GM18867 (cell line): ENCODE data around the gene CDHR1.

Source experiments
- ATAC-seq: cut with Tn5 transposase; IDR thresholded peaks from one replicate; pipeline ENCODE4 v1.9.1; 2021; ENCODE audit warnings: mild to moderate bottlenecking, moderate library complexity; ENCODE audit not compliant: unreplicated experiment

CDHR1 gene

DNA sequence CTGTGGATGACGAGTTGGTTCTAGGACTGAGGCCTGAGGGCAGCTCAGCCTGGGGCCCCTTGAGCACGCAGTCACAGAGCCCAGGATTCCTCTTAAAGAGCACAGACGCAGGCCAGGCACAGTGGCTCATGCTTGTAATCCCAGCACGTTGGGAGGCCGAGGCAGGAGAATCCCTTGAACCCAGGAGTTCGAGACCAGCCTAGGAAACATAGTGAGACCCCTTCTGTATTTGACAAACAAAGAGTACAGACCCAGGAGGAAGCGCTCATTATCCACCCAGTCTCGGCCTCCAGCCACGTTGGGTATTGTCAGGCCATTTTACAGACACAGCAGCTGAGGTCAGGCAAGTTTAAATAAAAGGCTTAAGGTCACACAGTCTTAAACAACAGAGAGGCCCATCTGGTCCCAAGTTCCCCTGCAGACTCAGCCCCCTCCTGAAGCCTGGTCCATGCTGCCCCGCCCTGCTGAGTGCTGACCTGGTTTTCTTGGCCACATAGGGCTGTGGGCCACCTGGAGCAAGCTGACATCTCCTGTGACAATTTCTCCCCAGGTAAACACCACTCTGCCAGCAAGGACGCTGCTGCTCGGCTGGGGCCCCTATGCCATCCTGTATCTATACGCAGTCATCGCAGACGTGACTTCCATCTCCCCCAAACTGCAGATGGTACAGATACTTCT lies 63.1 kb downstream of the CDHR1 start:
- no peak for ATAC-seq

GRCh38 chr10:84258034-84258695 lies 63.8 kb downstream of the CDHR1 start:
- no peak for ATAC-seq

DNA sequence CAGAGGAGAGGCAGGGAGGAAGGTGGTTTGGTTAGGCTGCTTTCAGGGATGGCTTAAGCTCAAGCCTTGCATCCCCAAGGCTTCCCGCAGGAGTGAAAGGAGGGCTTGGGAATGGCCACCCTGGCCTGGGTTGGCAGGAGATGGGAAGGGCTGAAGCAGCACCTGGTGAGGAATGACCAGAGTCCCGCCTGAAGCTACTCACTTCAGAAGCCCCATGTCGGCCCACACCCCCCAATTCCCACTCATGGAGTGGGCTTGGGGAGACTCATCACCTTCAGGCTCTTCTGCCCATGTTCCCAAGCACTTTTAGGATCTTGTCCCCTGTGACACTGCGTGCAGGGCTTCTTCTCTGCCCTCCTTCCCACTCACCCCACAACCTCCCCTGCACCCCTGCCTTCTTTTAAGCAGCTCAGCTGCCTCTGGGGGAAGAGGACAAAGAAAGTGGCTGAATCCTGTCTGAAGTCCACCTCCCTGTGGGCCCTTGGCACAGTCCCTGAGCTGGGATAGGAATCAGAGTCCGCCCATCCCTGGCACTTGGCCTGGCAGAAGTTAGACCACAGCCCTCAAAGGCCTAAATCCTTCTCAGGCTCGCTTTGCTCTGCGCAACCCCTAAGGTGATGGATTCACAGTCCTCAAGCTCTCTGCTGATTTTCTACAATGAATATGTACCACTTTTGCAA lies 67.0 kb downstream of the CDHR1 start:
- no peak for ATAC-seq

GRCh38 chr10:84262190-84262956 lies 68.0 kb downstream of the CDHR1 start:
- ATAC-seq, result no peak

DNA sequence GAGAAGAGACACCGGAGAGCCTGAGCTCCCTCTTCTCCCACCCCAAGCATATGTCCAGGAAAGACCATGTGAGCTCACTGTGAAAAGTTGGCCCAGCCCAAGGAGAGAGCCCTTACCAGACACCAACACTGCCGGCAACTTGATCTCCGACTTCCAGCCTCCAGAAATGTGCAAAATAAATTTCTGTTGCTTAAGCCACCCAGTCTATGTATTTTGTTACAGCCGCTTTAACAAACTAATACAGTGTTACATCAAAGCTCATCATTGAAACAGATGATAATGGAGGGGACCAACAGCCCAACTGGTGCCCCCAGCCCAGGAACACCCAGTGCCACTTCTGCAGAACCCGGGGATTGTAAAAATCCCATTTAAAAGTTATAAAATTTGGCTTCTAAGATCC lies 69.4 kb downstream of the CDHR1 start:
- ATAC-seq, result no peak

DNA sequence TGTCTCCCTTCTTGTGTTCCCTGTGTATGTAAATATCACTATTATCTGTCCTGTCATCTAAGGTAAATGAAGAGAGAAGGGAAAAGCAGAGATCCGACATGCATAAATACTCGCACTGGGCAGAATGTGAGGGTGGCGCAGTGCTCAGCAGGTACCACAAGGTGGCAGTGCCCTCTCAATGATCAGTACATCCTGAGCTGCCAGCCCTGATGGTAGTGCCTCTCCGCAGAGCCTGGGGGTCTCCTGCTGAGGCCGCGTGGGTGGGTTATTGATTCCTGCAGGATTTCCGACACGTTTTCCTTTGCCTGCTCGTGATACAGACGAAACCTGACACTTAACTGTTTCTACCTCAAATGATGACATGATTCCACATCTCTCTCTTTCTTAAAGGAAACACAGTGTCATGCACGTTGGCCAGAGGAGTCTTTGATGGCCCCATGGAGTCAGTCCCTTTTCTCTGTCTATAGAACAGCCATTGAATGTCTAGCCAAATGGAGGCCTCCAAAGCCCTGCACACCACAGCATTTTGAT lies 70.3 kb downstream of the CDHR1 start:
- ATAC-seq, result peak; percentile 92

- ATAC-seq, result no peak
These were observed 71.1 kb downstream of the CDHR1 start for GRCh38 chr10:84265418-84265817.

DNA sequence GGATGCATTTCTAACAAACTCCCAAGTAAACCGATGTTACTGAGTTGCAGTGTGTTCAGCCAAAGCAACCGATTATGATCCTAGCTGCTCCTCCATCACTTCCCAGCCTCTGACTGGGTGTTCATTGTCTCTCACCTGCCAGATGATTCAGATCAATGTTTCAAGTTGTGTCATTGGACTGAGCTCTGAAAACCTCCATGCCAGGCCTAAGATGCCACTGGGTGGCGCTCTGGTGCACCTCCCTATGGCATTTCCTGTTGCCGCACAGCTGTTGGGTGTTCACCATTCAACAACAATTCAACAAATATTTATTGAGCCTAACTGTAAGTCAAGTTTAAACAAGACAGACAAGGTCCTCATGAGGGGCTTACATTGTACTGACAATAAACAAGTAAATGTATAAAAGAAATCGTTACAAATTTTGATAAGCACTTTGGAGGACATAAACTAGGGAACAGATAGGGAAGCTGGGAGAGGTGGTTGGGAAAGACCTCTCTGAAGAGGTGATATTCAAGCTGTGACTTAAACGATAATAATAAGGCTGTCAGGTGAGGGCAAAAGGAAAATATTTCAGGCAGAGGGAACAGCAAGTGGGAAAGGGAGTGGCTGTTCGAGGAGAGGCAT lies 73.3 kb downstream of the CDHR1 start:
- ATAC-seq, result peak; percentile 61

DNA sequence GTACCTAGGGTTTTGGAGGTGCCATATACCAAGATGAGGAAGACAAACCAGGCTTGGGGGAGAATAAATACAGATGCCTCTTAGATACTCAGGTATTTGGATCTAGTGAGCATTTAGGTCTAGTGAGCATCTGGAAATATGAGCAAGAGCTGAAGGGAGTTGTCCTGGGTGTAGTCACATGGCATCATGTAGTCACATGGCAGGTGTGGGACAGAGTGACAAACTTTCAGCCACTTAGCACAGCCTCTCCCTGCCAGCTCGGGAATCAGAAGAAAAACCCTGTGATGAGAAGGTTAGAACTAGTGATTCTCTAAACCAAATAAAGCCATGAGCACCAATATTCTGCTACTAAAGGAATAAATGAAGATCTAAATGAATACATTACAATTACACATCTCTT lies 74.8 kb downstream of the CDHR1 start:
- no peak for ATAC-seq
